HCT116 (cell line): Measurements from ENCODE around the gene GNPDA1. TPM values are rescaled to one million over a fixed set of nuclear protein-coding genes. Genes with fewer than 3 reads are reported as not detected.

Experiments used
- ATAC-seq: fragments of 200-7000 bp; cut with Tn5 transposase; 2 replicates; pipeline ENCODE4 v1.9.1; 2020; ENCODE audit warnings: mild to moderate bottlenecking, moderate library complexity
- BruUV-seq: library from RNA; stranded (reverse); fragments of 400-500 nt; replicated peaks from 2 replicates; lab custom pipeline; 2021; lab: Mats Ljungman, UMichigan
- CTCF ChIA-PET: fragments of 300-600 bp; sonication (Branson Sonifier 250); formaldehyde crosslinking; loops from one replicate; lab custom pipeline; 2021; ENCODE audit warnings: antibody characterized with exemption; lab: Charles Lee
- POLR2A ChIA-PET: fragments of 300-600, 350-600 bp; sonication (Branson Sonifier 250); formaldehyde crosslinking; loops from one replicate; lab custom pipeline; 2021; ENCODE audit warnings: antibody characterized with exemption; lab: Charles Lee
- RAD21 ChIA-PET, 2 experiments: fragments of 300-600 bp; sonication (Branson Sonifier 250); formaldehyde crosslinking; loops; one replicate each; lab custom pipeline; 2023; ENCODE audit warnings: low total read pairs in 2 of 2; ENCODE audit not compliant: uncharacterized antibody in 2 of 2, unreplicated experiment in 2 of 2, low non-redundant PET in 1 of 2; lab: Charles Lee
- DNase-seq: peaks from one replicate; pipeline ENCODE4 v3.0.0-alpha.2; 2010; ENCODE audit warnings: low read depth, low spot score
- H2AFZ ChIP-seq: fragments of 200-600 bp; shearing (Covaris generic), sonication (generic); 2 replicates; pipeline ENCODE4 v1.6.1; 2017; ENCODE audit warnings: low read depth, mixed run types, mixed read lengths, antibody characterized with exemption, low read length; ENCODE audit not compliant: poor library complexity, severe bottlenecking
- H3K27ac ChIP-seq: 2 replicates; pipeline ENCODE4 v1.5.1; 2012; ENCODE audit warnings: low read depth, low read length
- H3K27me3 ChIP-seq: fragments of 200-600 bp; sonication (generic); 2 replicates; pipeline ENCODE4 v1.6.1; 2016; ENCODE audit warnings: mixed run types, low read length, mixed read lengths; ENCODE audit not compliant: insufficient read depth
- H3K36me3 ChIP-seq, 2 experiments: fragments of 200-500 bp in 1 of 2; fragments of 200-600 bp in 1 of 2; sonication (Bioruptor generic) in 1 of 2; sonication (generic) in 1 of 2; 2 replicates each; pipeline versions ENCODE4 v1.5.1 to v1.6.1; 2014 to 2016; ENCODE audit warnings: low read length in 2 of 2, inconsistent platforms in 1 of 2, mixed read lengths in 1 of 2, mixed run types in 1 of 2; ENCODE audit not compliant: insufficient read depth in 2 of 2, control insufficient read depth in 1 of 2
- H3K4me1 ChIP-seq, 2 experiments: fragments of 200-600 bp in 1 of 2; sonication (generic) in 1 of 2; 2 replicates each; pipeline versions ENCODE4 v1.5.1 to v1.6.1; 2012 to 2017; ENCODE audit warnings: low read length in 2 of 2, inconsistent platforms in 1 of 2, mild to moderate bottlenecking in 1 of 2, mixed read lengths in 1 of 2, mixed run types in 1 of 2, moderate library complexity in 1 of 2; ENCODE audit not compliant: insufficient read depth in 2 of 2, control insufficient read depth in 1 of 2
- H3K4me2 ChIP-seq: fragments of 200-600 bp; sonication (generic); 2 replicates; pipeline ENCODE4 v1.6.1; 2017; ENCODE audit warnings: mixed run types, low read length, mixed read lengths
- H3K4me3 ChIP-seq, 2 experiments: fragments of 200-600 bp in 1 of 2; sonication (generic) in 1 of 2; replicated peaks in 1 of 2; 2 replicates each; pipeline ENCODE4 v1.5.1; 2011 to 2016; ENCODE audit warnings: low read length in 2 of 2, control low read depth in 1 of 2, low read depth in 1 of 2, mild to moderate bottlenecking in 1 of 2, mixed read lengths in 1 of 2, mixed run types in 1 of 2
- H3K79me2 ChIP-seq: fragments of 200-600 bp; sonication (generic); 2 replicates; pipeline ENCODE4 v1.6.1; 2017; ENCODE audit warnings: mild to moderate bottlenecking, mixed run types, low read length, moderate library complexity, mixed read lengths; ENCODE audit not compliant: insufficient read depth
- H3K9ac ChIP-seq: fragments of 200-600 bp; sonication (generic); 2 replicates; pipeline ENCODE4 v1.6.1; 2016; ENCODE audit warnings: low read length, mixed read lengths
- H3K9me2 ChIP-seq: fragments of 200-600 bp; sonication (generic), shearing (Covaris generic); 2 replicates; pipeline ENCODE4 v1.6.1; 2017; ENCODE audit warnings: mixed run types, mild to moderate bottlenecking, moderate library complexity; ENCODE audit not compliant: insufficient read depth
- H3K9me3 ChIP-seq, 2 experiments: fragments of 200-500 bp in 1 of 2; fragments of 200-600 bp in 1 of 2; sonication (Bioruptor generic) in 1 of 2; sonication (generic) in 1 of 2; 2 replicates each; pipeline ENCODE4 v1.6.1; 2014 to 2017; ENCODE audit warnings: low read length in 2 of 2, mixed read lengths in 2 of 2, inconsistent platforms in 1 of 2, low read depth in 1 of 2, mild to moderate bottlenecking in 1 of 2, mixed run types in 1 of 2, moderate library complexity in 1 of 2; ENCODE audit not compliant: control insufficient read depth in 1 of 2, insufficient read depth in 1 of 2
- H4K20me1 ChIP-seq: fragments of 200-600 bp; sonication (generic), shearing (Covaris generic); 2 replicates; pipeline ENCODE4 v1.6.1; 2017; ENCODE audit warnings: mixed run types, mild to moderate bottlenecking, moderate library complexity; ENCODE audit not compliant: insufficient read depth
- ATF3 ChIP-seq: IDR thresholded peaks from 2 replicates; pipeline ENCODE4 v1.6.1; 2012
- CBX3 ChIP-seq: IDR thresholded peaks from 2 replicates; pipeline ENCODE4 v1.6.1; 2012; ENCODE audit warnings: low read depth
- CEBPB ChIP-seq: IDR thresholded peaks from 2 replicates; pipeline ENCODE4 v1.6.1; 2012; ENCODE audit warnings: low read depth
- CTCF ChIP-seq, 3 experiments: fragments of 200-600 bp in 1 of 3; sonication (generic) in 1 of 3; IDR thresholded peaks in 2 of 3; conservative IDR thresholded peaks in 1 of 3; 2 replicates each; pipeline ENCODE4 v1.5.1; 2012 to 2017; ENCODE audit warnings: low read depth in 2 of 3, low read length in 2 of 3, antibody characterized with exemption in 1 of 3, borderline replicate concordance in 1 of 3, control low read depth in 1 of 3, mild to moderate bottlenecking in 1 of 3, mixed read lengths in 1 of 3, mixed run types in 1 of 3, moderate library complexity in 1 of 3; ENCODE audit not compliant: insufficient read depth in 1 of 3
- EGR1 ChIP-seq: IDR thresholded peaks from 2 replicates; pipeline ENCODE4 v1.6.1; 2012; ENCODE audit warnings: low read depth
- EZH2 ChIP-seq: fragments of 200-600 bp; sonication (generic); IDR thresholded peaks from 2 replicates; pipeline ENCODE4 v1.6.1; 2017; ENCODE audit warnings: antibody characterized with exemption, mixed run types
- EZH2phosphoT487 ChIP-seq: fragments of 200-600 bp; IDR thresholded peaks from 2 replicates; pipeline ENCODE4 v1.6.1; 2018; ENCODE audit warnings: antibody characterized with exemption, borderline replicate concordance
- FOSL1 ChIP-seq: IDR thresholded peaks from 2 replicates; pipeline ENCODE4 v1.6.1; 2012; ENCODE audit warnings: low read depth
- JUND ChIP-seq: IDR thresholded peaks from 2 replicates; pipeline ENCODE4 v1.6.1; 2012
- MAX ChIP-seq: IDR thresholded peaks from 2 replicates; pipeline ENCODE4 v1.6.1; 2012
- RAD21 ChIP-seq: IDR thresholded peaks from 2 replicates; pipeline ENCODE4 v1.6.1; 2012; ENCODE audit warnings: low read depth, mild to moderate bottlenecking
- REST ChIP-seq: IDR thresholded peaks from 2 replicates; pipeline ENCODE4 v1.6.1; 2012; ENCODE audit warnings: low read depth
- SIN3A ChIP-seq: IDR thresholded peaks from 2 replicates; pipeline ENCODE4 v1.6.1; 2012; ENCODE audit warnings: low read depth
- SP1 ChIP-seq: IDR thresholded peaks from 2 replicates; pipeline ENCODE4 v1.6.1; 2012; ENCODE audit warnings: low read depth
- SRF ChIP-seq: IDR thresholded peaks from 2 replicates; pipeline ENCODE4 v1.6.1; 2012; ENCODE audit warnings: low read depth
- TCF7L2 ChIP-seq: IDR thresholded peaks from 2 replicates; pipeline ENCODE4 v1.7.0; 2011; ENCODE audit warnings: borderline replicate concordance, inconsistent platforms; ENCODE audit not compliant: insufficient read depth, insufficient read length; ENCODE audit errors: extremely low read depth
- YY1 ChIP-seq: IDR thresholded peaks from 2 replicates; pipeline ENCODE4 v1.6.1; 2011; ENCODE audit warnings: low read length, low read depth, moderate library complexity, mild to moderate bottlenecking; ENCODE audit not compliant: insufficient replicate concordance; ENCODE audit errors: extremely low read depth
- ZBTB33 ChIP-seq: IDR thresholded peaks from 2 replicates; pipeline ENCODE4 v1.6.1; 2011; ENCODE audit warnings: mild to moderate bottlenecking, low read length, moderate library complexity; ENCODE audit not compliant: insufficient replicate concordance; ENCODE audit errors: extremely low read depth
- ZFX ChIP-seq: fragments of 450-650 bp; IDR thresholded peaks from 2 replicates; pipeline ENCODE4 v1.6.1; 2017
- ZNF274 ChIP-seq: fragments of 200-500 bp; sonication (Bioruptor generic); IDR thresholded peaks from 2 replicates; pipeline ENCODE4 v1.6.1; 2014; ENCODE audit warnings: mild to moderate bottlenecking, low read depth, low read length, inconsistent platforms
- intact Hi-C: fragments of 100-400 bp; cut with micrococcal nuclease; formaldehyde crosslinking; loops from 2 replicates; pipeline ENCODE4 v1.10.0; 2022
- total RNA-seq: library from RNA; stranded (reverse); gene quantifications from one replicate; pipeline ENCODE4 v1.2.1, GENCODE V29; 2021; ENCODE audit not compliant: unreplicated experiment

Gene GNPDA1
- total RNA-seq, 1 experiment from 2014 or later = 45.6 TPM

GRCh38 chr5:142009886-142010285 is 2.9 kb downstream of the GNPDA1 start:
- no peaks in the 10 kb centered on the region for H4K20me1 ChIP-seq
- H3K4me1 ChIP-seq = peaks cover 11 to 27% of the 10 kb centered on the region in 2 experiments
- no peak overlapping the region for H3K4me2 ChIP-seq
- H2AFZ ChIP-seq = no peak overlapping the region
- RAD21 ChIA-PET = interaction anchor here in 1 of 2 experiments (0.5 kb wide), 1 partner anchor 143 kb away, joined by 7 read pairs; no protein-coding TSS in a partner anchor
- H3K4me3 ChIP-seq = no peak overlapping the region
- DNase-seq = no peak
- POLR2A ChIA-PET = interaction anchor here (1.1 kb wide), 1 partner anchor 15 kb away, joined by 3 read pairs; no protein-coding TSS in a partner anchor
- CTCF ChIA-PET = interaction anchor here (2.9 kb wide), 1 partner anchor 20 kb away, joined by 16 read pairs; no protein-coding TSS in a partner anchor
- TF ChIP-seq SP1 (no peak), CBX3 (no peak), EGR1 (no peak), ZNF274 (no peak), CEBPB (no peak), FOSL1 (no peak), YY1 (no peak), JUND (no peak), ZFX (no peak), SIN3A (no peak), SRF (no peak), MAX (no peak), ZBTB33 (no peak), ATF3 (no peak), TCF7L2 (no peak), CTCF (IDR thresholded peaks at IDR 0.05 in 2 of 3, conservative IDR thresholded peaks at IDR 0.05 in 1 of 3; ENCODE audit: borderline replicate concordance in 1 of 3, insufficient read depth in 1 of 3, low read depth in 2 of 3, low read length in 2 of 3) (no peak), RAD21 (no peak), EZH2 (no peak), REST (no peak), EZH2phosphoT487 (no peak)
- H3K9ac ChIP-seq = no peak overlapping the region
- no TSS peak for BruUV-seq
- no peak overlapping the region for H3K27ac ChIP-seq
- intact Hi-C loops = no loop called here
- peaks cover 4% of the 10 kb centered on the region; the same call in 1 of the 2 replicates for H3K79me2 ChIP-seq
- H3K27me3 ChIP-seq = no peaks in the 10 kb centered on the region
- H3K9me2 ChIP-seq = no peaks in the 10 kb centered on the region
- ATAC-seq = no peak
- H3K9me3 ChIP-seq = no peaks in the 10 kb centered on the region
- H3K36me3 ChIP-seq = peaks cover 0 to 22% of the 10 kb centered on the region in 2 experiments; a peak in 2 of 4 replicates
